ENCODE results near the gene LARGE1. TPM values are rescaled to one million over a fixed set of nuclear protein-coding genes. Genes with fewer than 3 reads are reported as not detected.

The LARGE1 gene
- total and polyA plus RNA-seq, 4 donors = 25.6 to 45.6 (median 37.6) TPM

DNA sequence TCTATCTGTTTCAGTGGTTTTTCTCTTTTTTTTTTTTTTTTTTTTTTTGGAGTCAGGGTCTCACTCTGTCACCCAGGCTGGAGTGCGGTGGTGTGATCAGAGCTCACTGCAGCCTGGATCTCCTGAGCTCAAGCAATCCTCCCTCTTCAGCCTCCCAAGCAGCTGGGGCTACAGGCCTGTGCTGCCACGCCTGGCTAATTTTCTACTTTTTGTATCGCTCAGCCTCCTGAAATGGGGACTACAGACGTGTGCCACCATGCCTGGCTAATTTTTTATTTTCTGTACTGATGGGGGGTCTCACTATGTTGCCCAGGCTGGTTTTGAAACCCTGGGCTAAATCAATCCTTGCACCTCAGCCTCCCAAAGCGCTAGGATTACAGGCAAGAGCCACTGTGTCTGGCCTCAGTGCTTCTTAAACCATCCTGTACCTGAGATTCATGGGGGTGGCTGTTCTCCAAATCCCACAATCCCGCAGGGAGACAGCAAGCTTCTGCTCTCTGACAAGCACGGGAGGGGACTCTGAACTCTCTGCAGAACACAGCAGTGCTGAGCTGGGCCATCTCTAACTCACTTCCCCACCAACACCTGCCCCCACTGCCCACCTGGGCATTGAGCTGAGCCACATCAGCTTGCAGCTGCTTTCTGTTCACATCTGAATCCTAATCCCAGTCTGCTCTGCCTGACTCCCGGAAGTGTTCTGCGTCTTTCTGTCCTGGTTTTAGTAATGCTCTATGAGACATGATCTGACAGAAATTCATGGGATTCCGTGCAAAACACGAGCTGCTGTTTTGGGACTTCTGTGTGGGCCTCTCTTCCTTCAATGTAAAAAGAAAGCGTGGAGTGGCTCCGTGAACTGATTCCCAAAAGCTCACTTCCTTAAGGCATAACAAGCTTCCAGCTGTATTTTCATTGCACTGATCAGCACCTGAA, 400.0 kb downstream of the LARGE1 start:
- DNase-seq (ENCODE audit: low read depth in 4 of 6, low spot score in 6 of 6) = no peak
- 87% methylated on average over 12 of the region's 13 CpGs for WGBS (ENCODE audit: insufficient coverage)
- Histone ChIP-seq H3K27ac (ENCODE audit: low read depth, low read length) (no peak overlapping the region), H3K36me3 (ENCODE audit: control insufficient read depth, insufficient read depth, low read length) (peaks cover 2% of the 10 kb centered on the region), H3K9me3 (ENCODE audit: control insufficient read depth, insufficient read depth, low read length) (peaks cover 2% of the 10 kb centered on the region), H3K4me3 (ENCODE audit: low read depth, low read length) (no peak overlapping the region), H3K27me3 (ENCODE audit: control insufficient read depth, insufficient read depth, low read length) (no peaks in the 10 kb centered on the region), H3K4me1 (ENCODE audit: control insufficient read depth, insufficient read depth, low read length) (peaks cover 14% of the 10 kb centered on the region)

DNA sequence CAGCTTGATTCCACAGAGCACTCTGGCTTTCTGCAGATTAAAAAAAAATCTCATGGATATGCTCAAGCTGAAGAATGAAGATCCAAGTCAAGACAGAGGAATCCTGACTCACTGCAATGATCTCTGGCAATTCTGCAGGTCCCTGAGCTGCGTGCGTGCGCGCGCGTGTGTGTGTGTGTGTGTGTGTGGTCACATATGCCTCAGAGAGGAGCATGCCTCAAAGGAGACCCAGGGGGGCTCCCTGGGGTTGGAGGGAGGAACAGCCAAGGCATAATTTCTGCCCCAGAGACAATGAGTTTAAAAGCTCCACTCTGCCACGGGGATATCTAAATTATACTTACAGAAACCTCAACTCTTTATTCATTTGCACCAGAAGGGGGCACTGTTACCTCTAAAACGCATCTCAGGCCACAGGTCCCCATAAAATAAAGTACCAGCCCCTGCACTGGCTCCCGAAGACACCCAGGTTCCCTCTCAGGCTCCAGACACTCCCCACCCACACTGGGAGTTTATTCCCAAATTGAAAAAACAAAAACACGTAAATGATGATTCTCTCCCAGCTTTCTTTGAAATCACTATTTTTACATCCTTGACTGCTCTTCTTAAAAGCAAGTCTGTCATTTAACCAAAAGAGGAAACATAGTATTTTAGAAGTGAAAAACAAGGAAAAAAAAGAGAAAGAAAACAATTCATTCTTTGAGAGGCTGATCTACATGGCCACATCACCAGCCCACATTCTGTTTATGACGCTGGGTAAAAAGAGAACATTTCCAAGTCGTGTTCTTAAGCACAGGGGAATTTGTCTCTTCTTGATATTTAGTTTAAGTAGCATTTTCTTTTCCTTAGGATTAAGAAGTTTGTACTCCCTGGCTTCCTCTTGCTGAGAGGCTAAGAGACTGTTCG, 401.0 kb downstream of the LARGE1 start:
- peak; percentile 64 to 95 (median 72) for DNase-seq (ENCODE audit: low read depth in 4 of 6, low spot score in 6 of 6)
- WGBS (ENCODE audit: insufficient coverage) = 0% methylated on average over 3 of the region's 13 CpGs
- no peaks in the 10 kb centered on the region for H3K27me3 ChIP-seq (ENCODE audit: control insufficient read depth, insufficient read depth, low read length)
- peaks cover 2% of the 10 kb centered on the region for H3K36me3 ChIP-seq (ENCODE audit: control insufficient read depth, insufficient read depth, low read length)
- H3K4me3 ChIP-seq (ENCODE audit: low read depth, low read length) = no peak overlapping the region
- H3K27ac ChIP-seq (ENCODE audit: low read depth, low read length) = no peak overlapping the region
- peaks cover 14% of the 10 kb centered on the region for H3K4me1 ChIP-seq (ENCODE audit: control insufficient read depth, insufficient read depth, low read length)
- H3K9me3 ChIP-seq (ENCODE audit: control insufficient read depth, insufficient read depth, low read length) = peaks cover 2% of the 10 kb centered on the region

DNA sequence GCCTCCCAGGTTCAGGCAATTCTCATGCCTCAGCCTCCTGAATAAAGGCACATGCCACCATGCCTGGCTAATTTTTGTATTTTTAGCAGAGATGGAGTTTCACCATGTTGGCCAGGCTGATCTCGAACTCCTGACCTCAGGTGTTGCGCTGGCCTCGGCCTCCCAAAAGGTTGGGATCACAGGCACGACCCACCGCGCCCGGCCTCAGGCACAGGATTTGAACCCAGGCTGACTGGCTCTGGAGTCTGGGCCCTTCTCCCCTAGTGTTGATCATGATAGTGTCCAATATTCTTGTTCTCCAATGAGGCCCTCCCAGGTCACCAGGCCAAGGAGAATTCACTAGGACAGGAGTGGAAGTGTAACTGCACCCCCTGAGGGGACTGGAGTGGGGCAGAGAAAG, 401.9 kb downstream of the LARGE1 start:
- H3K27me3 ChIP-seq (ENCODE audit: control insufficient read depth, insufficient read depth, low read length) = no peaks in the 10 kb centered on the region
- H3K36me3 ChIP-seq (ENCODE audit: control insufficient read depth, insufficient read depth, low read length) = peaks cover 2% of the 10 kb centered on the region
- 95% methylated on average over 7 of the region's 7 CpGs for WGBS (ENCODE audit: insufficient coverage)
- H3K4me1 ChIP-seq (ENCODE audit: control insufficient read depth, insufficient read depth, low read length) = peaks cover 14% of the 10 kb centered on the region
- peaks cover 2% of the 10 kb centered on the region for H3K9me3 ChIP-seq (ENCODE audit: control insufficient read depth, insufficient read depth, low read length)
- no peak for DNase-seq (ENCODE audit: low read depth in 4 of 6, low spot score in 6 of 6)
- no peak overlapping the region for H3K27ac ChIP-seq (ENCODE audit: low read depth, low read length)
- no peak overlapping the region for H3K4me3 ChIP-seq (ENCODE audit: low read depth, low read length)

DNA sequence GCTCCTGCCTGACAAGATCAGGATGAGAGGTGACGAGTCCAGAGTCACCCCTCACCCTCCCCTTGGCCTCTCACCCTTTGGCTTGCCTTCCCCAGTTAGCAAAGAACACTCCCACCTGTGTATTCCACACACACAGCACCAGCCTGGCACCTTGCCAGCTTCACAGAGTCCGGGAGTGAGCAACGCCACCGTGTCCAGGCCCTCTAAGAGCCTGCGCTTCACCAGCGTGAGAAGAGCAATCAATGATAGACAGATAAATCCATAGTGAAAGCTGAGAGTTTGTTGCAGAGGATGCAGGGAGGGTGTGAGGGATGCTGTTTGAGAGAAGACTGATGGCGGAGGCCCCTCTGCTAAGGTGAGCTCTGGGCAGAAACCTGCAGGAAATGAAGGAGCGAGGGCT, 404.5 kb downstream of the LARGE1 start:
- no peaks in the 10 kb centered on the region for H3K9me3 ChIP-seq (ENCODE audit: control insufficient read depth, insufficient read depth, low read length)
- no peaks in the 10 kb centered on the region for H3K27me3 ChIP-seq (ENCODE audit: control insufficient read depth, insufficient read depth, low read length)
- peaks cover 14% of the 10 kb centered on the region for H3K4me1 ChIP-seq (ENCODE audit: control insufficient read depth, insufficient read depth, low read length)
- peak in 2 of 6 donors; percentile 45 to 68 for DNase-seq (ENCODE audit: low read depth in 4 of 6, low spot score in 6 of 6)
- no peak overlapping the region for H3K27ac ChIP-seq (ENCODE audit: low read depth, low read length)
- H3K4me3 ChIP-seq (ENCODE audit: low read depth, low read length) = no peak overlapping the region
- 57% methylated on average over 8 of the region's 8 CpGs for WGBS (ENCODE audit: insufficient coverage)
- H3K36me3 ChIP-seq (ENCODE audit: control insufficient read depth, insufficient read depth, low read length) = no peaks in the 10 kb centered on the region

DNA sequence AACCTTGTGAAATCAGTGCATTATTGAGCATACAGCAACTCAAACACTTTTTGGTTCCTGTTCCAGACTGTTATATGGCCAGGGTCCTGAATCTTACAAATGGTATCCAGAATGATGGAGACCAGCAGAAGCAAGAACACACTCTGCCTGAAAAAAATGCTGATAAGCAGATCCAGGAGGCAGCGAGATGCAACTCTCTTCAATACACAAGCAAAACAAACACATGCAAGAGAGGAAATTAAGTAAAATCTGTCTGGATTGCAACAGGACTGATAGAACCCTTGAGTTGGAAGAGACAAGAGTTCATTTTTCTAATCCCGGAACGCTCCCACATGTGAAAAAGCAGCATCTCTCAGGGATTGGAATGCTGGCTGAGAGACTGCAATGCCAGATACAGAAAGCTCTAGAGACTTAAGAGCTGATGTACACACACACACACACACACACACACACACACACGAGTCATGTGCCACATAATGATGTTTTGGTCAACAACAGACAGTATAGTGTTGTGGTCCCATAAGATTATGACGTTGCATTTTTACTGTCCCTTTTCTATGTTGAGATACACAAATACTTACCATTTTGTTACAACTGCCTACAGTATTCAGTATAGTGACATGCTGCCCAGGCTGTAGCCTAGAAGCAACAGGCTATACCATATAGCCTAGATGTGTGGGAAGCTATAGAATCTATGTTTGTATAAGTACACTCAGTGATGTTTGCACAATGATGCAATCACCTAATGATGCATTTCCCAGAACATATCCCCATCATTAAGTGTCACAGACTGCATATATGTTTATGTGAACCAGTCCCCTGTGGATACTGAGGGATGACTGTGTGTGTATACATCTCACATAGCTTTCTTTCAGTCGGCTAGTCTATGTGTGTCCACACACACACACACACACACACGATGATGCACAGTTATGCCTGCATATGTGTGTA, 406.6 kb downstream of the LARGE1 start:
- Histone ChIP-seq H3K27ac (ENCODE audit: low read depth, low read length) (no peak overlapping the region), H3K4me1 (ENCODE audit: control insufficient read depth, insufficient read depth, low read length) (peaks cover 8% of the 10 kb centered on the region), H3K4me3 (ENCODE audit: low read depth, low read length) (no peak overlapping the region), H3K36me3 (ENCODE audit: control insufficient read depth, insufficient read depth, low read length) (no peaks in the 10 kb centered on the region), H3K27me3 (ENCODE audit: control insufficient read depth, insufficient read depth, low read length) (no peaks in the 10 kb centered on the region), H3K9me3 (ENCODE audit: control insufficient read depth, insufficient read depth, low read length) (no peaks in the 10 kb centered on the region)
- WGBS (ENCODE audit: insufficient coverage) = 67% methylated on average over 2 of the region's 7 CpGs
- no peak for DNase-seq (ENCODE audit: low read depth in 4 of 6, low spot score in 6 of 6)

DNA sequence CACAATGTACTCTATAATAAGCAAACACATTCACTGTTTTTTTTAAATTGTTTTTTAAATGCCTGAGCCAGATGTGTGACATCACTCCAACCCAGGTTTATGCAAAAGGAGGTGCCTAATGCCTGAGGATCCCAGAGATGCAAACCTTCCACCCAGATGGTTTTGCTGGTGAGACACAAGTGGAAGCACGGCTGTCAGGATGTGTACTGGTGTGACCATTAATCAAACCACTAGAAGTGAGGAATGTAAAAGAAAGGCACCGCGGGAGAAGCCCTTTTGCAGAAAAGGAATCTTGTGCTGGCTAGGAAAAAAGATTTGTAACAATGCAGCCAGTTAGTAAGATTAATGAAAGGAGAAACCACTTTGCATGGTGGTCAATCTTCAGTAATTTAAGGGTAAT, 407.4 kb downstream of the LARGE1 start:
- 35% methylated on average over 3 of the region's 3 CpGs for WGBS (ENCODE audit: insufficient coverage)
- no peaks in the 10 kb centered on the region for H3K36me3 ChIP-seq (ENCODE audit: control insufficient read depth, insufficient read depth, low read length)
- peaks cover 8% of the 10 kb centered on the region for H3K4me1 ChIP-seq (ENCODE audit: control insufficient read depth, insufficient read depth, low read length)
- H3K9me3 ChIP-seq (ENCODE audit: control insufficient read depth, insufficient read depth, low read length) = no peaks in the 10 kb centered on the region
- DNase-seq (ENCODE audit: low read depth in 4 of 6, low spot score in 6 of 6) = no peak
- no peak overlapping the region for H3K27ac ChIP-seq (ENCODE audit: low read depth, low read length)
- no peak overlapping the region for H3K4me3 ChIP-seq (ENCODE audit: low read depth, low read length)
- H3K27me3 ChIP-seq (ENCODE audit: control insufficient read depth, insufficient read depth, low read length) = no peaks in the 10 kb centered on the region

DNA sequence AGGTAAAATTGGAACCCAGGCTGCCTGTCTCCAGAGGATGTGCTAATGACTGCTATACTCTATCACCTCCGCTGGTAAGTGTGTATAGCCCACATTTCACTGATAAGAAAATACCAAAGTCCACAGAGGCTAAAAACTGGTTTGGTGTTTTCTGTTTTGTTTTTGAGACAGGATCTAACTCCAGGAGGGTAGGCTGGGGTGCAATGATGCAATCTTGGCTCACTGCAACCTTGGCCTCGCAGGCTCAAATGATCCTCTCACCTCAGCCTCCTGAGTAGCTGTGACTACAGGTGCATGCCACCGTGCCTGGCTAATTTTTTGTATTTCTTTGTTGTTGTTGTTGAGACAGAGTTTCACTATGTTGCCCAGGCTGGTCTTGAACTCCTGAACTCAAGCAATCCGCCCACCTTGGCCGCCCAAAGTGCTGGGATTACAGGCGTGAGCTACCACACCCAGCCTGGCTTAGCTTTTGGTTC, 409.8 kb downstream of the LARGE1 start:
- Histone ChIP-seq H3K4me3 (ENCODE audit: low read depth, low read length) (no peak overlapping the region), H3K27ac (ENCODE audit: low read depth, low read length) (no peak overlapping the region), H3K36me3 (ENCODE audit: control insufficient read depth, insufficient read depth, low read length) (no peaks in the 10 kb centered on the region), H3K27me3 (ENCODE audit: control insufficient read depth, insufficient read depth, low read length) (no peaks in the 10 kb centered on the region), H3K4me1 (ENCODE audit: control insufficient read depth, insufficient read depth, low read length) (peaks cover under 1% of the 10 kb centered on the region), H3K9me3 (ENCODE audit: control insufficient read depth, insufficient read depth, low read length) (no peaks in the 10 kb centered on the region)
- WGBS (ENCODE audit: insufficient coverage) = 83% methylated on average over 2 of the region's 6 CpGs
- DNase-seq (ENCODE audit: low read depth in 4 of 6, low spot score in 6 of 6) = no peak

DNA sequence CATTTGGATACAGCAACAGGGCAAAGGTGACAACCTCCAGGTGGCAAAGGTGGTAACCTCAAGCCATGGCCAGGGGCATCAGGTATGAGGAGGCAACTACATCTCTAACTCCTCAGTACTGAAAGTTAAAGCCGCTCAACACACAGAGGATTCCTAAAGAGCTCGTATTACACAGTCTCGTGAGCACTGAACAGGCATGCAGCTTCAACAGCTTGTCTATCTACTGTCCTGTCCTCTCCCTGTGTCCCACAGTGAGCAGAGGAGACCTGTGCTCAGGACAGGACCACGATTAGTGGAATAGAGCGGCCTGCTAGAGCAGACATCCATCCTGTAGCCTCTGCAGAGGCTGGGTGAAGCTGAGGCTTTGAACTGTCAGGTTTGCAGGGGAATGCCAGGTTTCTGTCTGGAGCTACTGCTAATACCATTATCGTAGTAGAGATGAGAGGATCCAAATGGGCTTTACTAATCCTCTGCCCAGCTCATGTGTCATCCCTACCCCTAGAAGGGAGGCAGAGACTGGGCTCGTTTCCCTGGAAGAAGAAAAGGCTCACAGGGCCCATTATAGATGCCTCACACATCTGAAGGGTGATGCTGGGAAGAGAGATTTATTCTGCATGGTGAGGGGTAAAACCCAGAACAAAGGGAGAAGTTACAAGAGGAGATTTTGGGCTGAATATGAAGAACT, 415.2 kb downstream of the LARGE1 start:
- peak in 2 of 6 donors; percentile 50 to 65 for DNase-seq (ENCODE audit: low read depth in 4 of 6, low spot score in 6 of 6)
- H3K36me3 ChIP-seq (ENCODE audit: control insufficient read depth, insufficient read depth, low read length) = no peaks in the 10 kb centered on the region
- no peak overlapping the region for H3K4me3 ChIP-seq (ENCODE audit: low read depth, low read length)
- no peaks in the 10 kb centered on the region for H3K9me3 ChIP-seq (ENCODE audit: control insufficient read depth, insufficient read depth, low read length)
- H3K27ac ChIP-seq (ENCODE audit: low read depth, low read length) = no peak overlapping the region
- H3K4me1 ChIP-seq (ENCODE audit: control insufficient read depth, insufficient read depth, low read length) = peaks cover 6% of the 10 kb centered on the region
- H3K27me3 ChIP-seq (ENCODE audit: control insufficient read depth, insufficient read depth, low read length) = no peaks in the 10 kb centered on the region
- WGBS (ENCODE audit: insufficient coverage) = 78% methylated on average over 4 of the region's 7 CpGs

All from spinal cord (tissue), 10 donors.